ENCODE results near the gene ROBO1. TPM values are rescaled to one million over a fixed set of nuclear protein-coding genes. Genes with fewer than 3 reads are reported as not detected.

ROBO1 gene
- total and polyA plus RNA-seq, 2 donors (not counting 3 experiments of a cell fraction or from before 2014, with no cell fraction given): 5.9 to 14.2 TPM

- H3K4me1 ChIP-seq (ENCODE audit: control insufficient read depth, extremely low read depth, insufficient read depth, low read length): peaks cover 11% of the 10 kb centered on the region
- no peak overlapping the region for H3K4me2 ChIP-seq (ENCODE audit: insufficient read depth, low read length)
- ChIA-PET POLR2A (interaction anchor here (0.5 kb wide), 1 partner anchor 62 kb away, joined by 8 read pairs; no protein-coding TSS in a partner anchor), CTCF (no interaction called here)
- H3K27me3 ChIP-seq (ENCODE audit: control insufficient read depth in 2 of 2, insufficient read depth in 2 of 2, low read length in 2 of 2): no peaks in the 10 kb centered on the region
- H3K27ac ChIP-seq (ENCODE audit: insufficient read depth, low read depth, low read length): no peak overlapping the region
- no peaks in the 10 kb centered on the region for H4K20me1 ChIP-seq (replicated peaks; ENCODE audit: control insufficient read depth, extremely low read depth, insufficient read depth, low read length)
- no peak for FAIRE-seq
- H3K9me3 ChIP-seq (replicated peaks; ENCODE audit: control insufficient read depth, insufficient read depth, low read length): no peaks in the 10 kb centered on the region
- dilution Hi-C loops (cut with MboI; ENCODE audit: extremely low pct_ligation_motif_present, low sequenced_read_pairs): no loop called here
- no peaks in the 10 kb centered on the region for H3K9me1 ChIP-seq (replicated peaks; ENCODE audit: control insufficient read depth, extremely low read depth, insufficient read depth, low read length)
- no peak overlapping the region for H3K4me3 ChIP-seq (replicated peaks in 1 of 3; ENCODE audit: insufficient read depth in 1 of 3, low read depth in 1 of 3, low read length in 3 of 3)
- no peaks in the 10 kb centered on the region for H3K36me3 ChIP-seq (ENCODE audit: control insufficient read depth in 2 of 2, extremely low read depth in 1 of 2, insufficient read depth in 2 of 2, low read length in 2 of 2)
- H3K79me2 ChIP-seq (ENCODE audit: control insufficient read depth, insufficient read depth, low read length): no peaks in the 10 kb centered on the region
- no peak for DNase-seq (ENCODE audit: low read depth, low spot score)
- intact Hi-C loops (cut with micrococcal nuclease): no loop called here
- BruUV-seq (replicated peaks): no TSS peak
- TF ChIP-seq JUN (IDR thresholded peaks at IDR 0.05; ENCODE audit: borderline replicate concordance, insufficient read depth, insufficient read length, low read depth) (no peak), EZH2 (IDR thresholded peaks at IDR 0.05; ENCODE audit: borderline replicate concordance, low read depth, low read length, severe bottlenecking) (no peak), MYC (IDR thresholded peaks at IDR 0.05; ENCODE audit: low read depth, low read length) (no peak), POLR2AphosphoS5 (IDR thresholded peaks at IDR 0.05; ENCODE audit: insufficient read depth, low read depth, low read length) (no peak), POLR2A (IDR thresholded peaks at IDR 0.05; ENCODE audit: low read depth, low read length) (no peak), FOS (IDR thresholded peaks at IDR 0.05; ENCODE audit: borderline replicate concordance, insufficient read depth, low read length) (no peak), CTCF (IDR thresholded peaks at IDR 0.05; ENCODE audit: extremely low read depth in 1 of 2, insufficient read depth in 1 of 2, low read depth in 1 of 2, low read length in 2 of 2) (no peak), GATA2 (IDR thresholded peaks at IDR 0.05; ENCODE audit: insufficient read depth, insufficient read length, low read depth, low read length) (no peak)
- TF ChIP-seq, protein P1, sequence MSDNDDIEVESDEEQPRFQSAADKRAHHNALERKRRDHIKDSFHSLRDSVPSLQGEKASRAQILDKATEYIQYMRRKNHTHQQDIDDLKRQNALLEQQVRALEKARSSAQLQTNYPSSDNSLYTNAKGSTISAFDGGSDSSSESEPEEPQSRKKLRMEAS (IDR thresholded peaks at IDR 0.05; ENCODE audit: insufficient read depth, insufficient read length): no peak
- no peak overlapping the region for H2AFZ ChIP-seq (ENCODE audit: low read depth, low read length)
- H3K9ac ChIP-seq (replicated peaks; ENCODE audit: extremely low read depth, insufficient read depth, low read length): no peak overlapping the region
Measured at GRCh38 chr3:78868570-78868969, 899.2 kb downstream of the ROBO1 start.

Data from endothelial cell of umbilical vein (primary cell).